NCI-H1048 (cell line): ENCODE results near the gene TRIM17.

ENCODE experiments used
- DNase-seq: peaks from one replicate; lab custom pipeline; 2025; lab: John Stamatoyannopoulos, UW

Gene TRIM17

GRCh38 chr1:228366866-228367741, 49.6 kb downstream of the TRIM17 start:
- DNase-seq = no peak

- DNase-seq = no peak
Measured at GRCh38 chr1:228366062-228366865, 50.4 kb downstream of the TRIM17 start.

GRCh38 chr1:228365271-228366061, 51.2 kb downstream of the TRIM17 start:
- DNase-seq = no peak

- DNase-seq = no peak
Measured at GRCh38 chr1:228364706-228365213, 51.9 kb downstream of the TRIM17 start.

GRCh38 chr1:228364068-228364705, 52.5 kb downstream of the TRIM17 start:
- DNase-seq = no peak

GRCh38 chr1:228363686-228364067, 53.0 kb downstream of the TRIM17 start:
- no peak for DNase-seq

GRCh38 chr1:228362884-228363450, 53.7 kb downstream of the TRIM17 start:
- no peak for DNase-seq

GRCh38 chr1:228362141-228362883, 54.3 kb downstream of the TRIM17 start:
- DNase-seq = no peak

- no peak for DNase-seq
Measured at GRCh38 chr1:228361314-228362140, 55.1 kb downstream of the TRIM17 start.

GRCh38 chr1:228360533-228361313, 55.9 kb downstream of the TRIM17 start:
- no peak for DNase-seq

GRCh38 chr1:228359613-228360532, 56.8 kb downstream of the TRIM17 start:
- DNase-seq = no peak

- no peak for DNase-seq
Measured at GRCh38 chr1:228358764-228359612, 57.7 kb downstream of the TRIM17 start.

- no peak for DNase-seq
Measured at GRCh38 chr1:228358039-228358763, 58.5 kb downstream of the TRIM17 start.
